GM23338 (cell line): Measurements from ENCODE around the gene COX7B. TPM values are rescaled to one million over a fixed set of nuclear protein-coding genes. Genes with fewer than 3 reads are reported as not detected.

Source experiments
- ATAC-seq: fragments of 200-7000 bp; cut with Tn5 transposase; 3 replicates; pipeline ENCODE4 v1.9.1; 2020
- DNase-seq: peaks from one replicate; pipeline ENCODE4 v3.0.0-alpha.2; 2015; ENCODE audit warnings: low spot score
- H2AFZ ChIP-seq: fragments of 200-600 bp; sonication (generic); 2 replicates; pipeline ENCODE4 v1.8.0; 2016; ENCODE audit warnings: antibody characterized with exemption, mild to moderate bottlenecking, moderate library complexity
- H3F3A ChIP-seq: fragments of 200-600 bp; sonication (generic); replicated peaks from 2 replicates; pipeline ENCODE4 v1.8.0; 2017; ENCODE audit warnings: antibody characterized with exemption, mixed run types, low read depth
- H3K27ac ChIP-seq: fragments of 200-600 bp; sonication (generic); 2 replicates; pipeline ENCODE4 v1.6.1; 2016; ENCODE audit warnings: low read depth
- H3K27me3 ChIP-seq: fragments of 200-600 bp; sonication (generic); 2 replicates; pipeline ENCODE4 v1.8.0; 2016; ENCODE audit warnings: mild to moderate bottlenecking, mixed run types, moderate library complexity; ENCODE audit not compliant: insufficient read depth
- H3K36me3 ChIP-seq: fragments of 200-600 bp; sonication (generic); 2 replicates; pipeline ENCODE4 v1.8.0; 2016; ENCODE audit warnings: mild to moderate bottlenecking; ENCODE audit not compliant: insufficient read depth
- H3K4me1 ChIP-seq: fragments of 200-600 bp; sonication (generic); 2 replicates; pipeline ENCODE4 v1.8.0; 2016; ENCODE audit warnings: mild to moderate bottlenecking, moderate library complexity; ENCODE audit not compliant: insufficient read depth
- H3K4me2 ChIP-seq: fragments of 200-600 bp; sonication (generic); 2 replicates; pipeline ENCODE4 v1.7.1; 2017; ENCODE audit warnings: mixed run types
- H3K4me3 ChIP-seq: fragments of 200-600 bp; sonication (generic); 2 replicates; pipeline ENCODE4 v1.6.1; 2016; ENCODE audit warnings: mixed run types
- H3K79me2 ChIP-seq: fragments of 200-600 bp; sonication (generic); replicated peaks from 2 replicates; pipeline ENCODE4 v1.8.0; 2017; ENCODE audit warnings: mild to moderate bottlenecking; ENCODE audit not compliant: insufficient read depth
- H3K9me2 ChIP-seq: fragments of 200-600 bp; sonication (generic); 2 replicates; pipeline ENCODE4 v1.8.0; 2017; ENCODE audit not compliant: insufficient read depth
- H4K20me1 ChIP-seq: fragments of 200-600 bp; sonication (generic); replicated peaks from 2 replicates; pipeline ENCODE4 v1.8.0; 2017; ENCODE audit warnings: mild to moderate bottlenecking; ENCODE audit not compliant: insufficient read depth
- H3K27ac Mint-ChIP-seq: 2 replicates; pipeline ENCODE4 v1.8.0; 2020; ENCODE audit warnings: inconsistent platforms, mild to moderate bottlenecking, moderate library complexity, mixed read lengths
- H3K27me3 Mint-ChIP-seq: 3 replicates; pipeline ENCODE4 v1.8.0; 2022; ENCODE audit warnings: low read depth, mild to moderate bottlenecking, moderate library complexity, mixed read lengths, inconsistent platforms; ENCODE audit not compliant: insufficient read depth, poor library complexity
- H3K36me3 Mint-ChIP-seq: 3 replicates; pipeline ENCODE4 v1.8.0; 2021; ENCODE audit warnings: low read depth, mild to moderate bottlenecking, inconsistent platforms, moderate library complexity, mixed read lengths
- H3K4me1 Mint-ChIP-seq: 3 replicates; pipeline ENCODE4 v1.8.0; 2020; ENCODE audit warnings: mild to moderate bottlenecking, inconsistent platforms, mixed read lengths
- H3K4me3 Mint-ChIP-seq: 3 replicates; pipeline ENCODE4 v1.8.0; 2021; ENCODE audit warnings: moderate library complexity, mild to moderate bottlenecking, inconsistent platforms, mixed read lengths
- H3K9me3 Mint-ChIP-seq: 3 replicates; pipeline ENCODE4 v1.8.0; 2020; ENCODE audit warnings: moderate library complexity, mild to moderate bottlenecking, inconsistent platforms, mixed read lengths
- CTCF ChIP-seq, 2 experiments: fragments of 200-600 bp in 1 of 2; sonication (generic) in 1 of 2; conservative IDR thresholded peaks; 2 replicates each; pipeline versions ENCODE4 v1.5.1 to v1.6.1; 2016 to 2017; ENCODE audit warnings: antibody characterized with exemption in 2 of 2, low read depth in 2 of 2, mild to moderate bottlenecking in 2 of 2, moderate library complexity in 1 of 2
- EZH2 ChIP-seq: fragments of 200-600 bp; sonication (generic); IDR thresholded peaks from one replicate; pipeline ENCODE4 v1.8.0; 2017; ENCODE audit warnings: antibody characterized with exemption, mild to moderate bottlenecking, low read depth; ENCODE audit not compliant: unreplicated experiment
- JUNB ChIP-seq: IDR thresholded peaks from one replicate; pipeline ENCODE4 v1.6.1; 2016; ENCODE audit warnings: antibody characterized with exemption; ENCODE audit not compliant: unreplicated experiment
- NANOG ChIP-seq: IDR thresholded peaks from 2 replicates; pipeline ENCODE4 v1.6.1; 2016; ENCODE audit warnings: antibody characterized with exemption, borderline replicate concordance
- STAT1 ChIP-seq: IDR thresholded peaks from one replicate; pipeline ENCODE4 v1.6.1; 2016; ENCODE audit warnings: antibody characterized with exemption; ENCODE audit not compliant: unreplicated experiment
- ZNF114 ChIP-seq: fragments of 250-450 bp; sonication (Bioruptor Pico); IDR thresholded peaks from 2 replicates; pipeline ENCODE4 v1.5.0; 2020; ENCODE audit warnings: mild to moderate bottlenecking, moderate library complexity
- ZNF331 ChIP-seq: fragments of 250-450 bp; sonication (Bioruptor Pico); IDR thresholded peaks from 2 replicates; pipeline ENCODE4 v1.5.0; 2020; ENCODE audit warnings: low read depth, mild to moderate bottlenecking, moderate library complexity
- ZNF462 ChIP-seq: fragments of 250-450 bp; sonication (Bioruptor Pico); IDR thresholded peaks from 2 replicates; pipeline ENCODE4 v1.5.0; 2020; ENCODE audit warnings: mild to moderate bottlenecking, moderate library complexity
- polyA plus RNA-seq: library from polyadenylated mRNA; unstranded; fragments of >200 nt; fragmentation: Nextera tagmentation; extraction: Ambion mirVana; gene quantifications from 2 replicates; pipeline ENCODE4 v1.2.1, GENCODE V29; 2016
- total RNA-seq: library from RNA; depleted of rRNA; stranded (reverse); fragments of >200 nt; shearing (Covaris generic); gene quantifications from 2 replicates; pipeline ENCODE4 v1.2.3, GENCODE V29; 2014

COX7B gene
- total and polyA plus RNA-seq, 2 experiments from 2014 or later: 411 to 1,029 TPM

- TF ChIP-seq ZNF462 (CRISPR knock-in tag) (no peak), STAT1 (no peak)
Observed at GRCh38 chrX:77900688-77901087, 1.4 kb downstream of the COX7B start (continued).

- Mint-ChIP-seq H3K9me3 (no peaks in the 10 kb centered on the region), H3K36me3 (peaks cover 41% of the 10 kb centered on the region; the same call in 2 of the 3 replicates), H3K4me1 (0 out of 3 replicates have a peak, but pooled peaks cover 3% of the 10 kb centered on the region), H3K27ac (no peak overlapping the region), H3K27me3 (peaks cover 7% of the 10 kb centered on the region), H3K4me3 (peak overlapping the region; percentile 96)
- H3F3A ChIP-seq: no peaks in the 10 kb centered on the region
- H3K4me1 ChIP-seq: peaks cover 5% of the 10 kb centered on the region; the same call in 1 of the 2 replicates
- no peak for DNase-seq
- H3K79me2 ChIP-seq: peaks cover 35% of the 10 kb centered on the region
- no peaks in the 10 kb centered on the region for H3K36me3 ChIP-seq
- H3K27me3 ChIP-seq: no peaks in the 10 kb centered on the region
- peak overlapping the region; percentile 60; the same call in 1 of the 2 replicates for H3K4me3 ChIP-seq
- H3K9me2 ChIP-seq: no peaks in the 10 kb centered on the region
- peak overlapping the region; percentile 77 for H3K4me2 ChIP-seq
- no peak overlapping the region for H3K27ac ChIP-seq
- no peak for ATAC-seq
- no peaks in the 10 kb centered on the region; the same call in 1 of the 2 replicates for H4K20me1 ChIP-seq
- no peak overlapping the region for H2AFZ ChIP-seq
- no peak for TF ChIP-seq ZNF462 (CRISPR knock-in tag)
- no peak for TF ChIP-seq ZNF114 (CRISPR knock-in tag)
- no peak for TF ChIP-seq ZNF331 (CRISPR knock-in tag)
- no peak for TF ChIP-seq CTCF (conservative IDR thresholded peaks at IDR 0.05; ENCODE audit: low read depth in 2 of 2)
- TF ChIP-seq JUNB: no peak
- no peak for TF ChIP-seq EZH2
- TF ChIP-seq STAT1: no peak
- TF ChIP-seq NANOG: no peak
Observed at GRCh38 chrX:77901506-77901905, 2.2 kb downstream of the COX7B start.
